HT1080 (cell line): ENCODE data around the gene ANAPC1. TPM values are rescaled to one million over a fixed set of nuclear protein-coding genes. Genes with fewer than 3 reads are reported as not detected.
"Not testable (repeated sequence)": the region's sequence is repeated elsewhere in the genome, so short reads cannot be mapped to it uniquely, and the experiment has no call there.

Source experiments
- DNase-seq: peaks from one replicate; pipeline ENCODE4 v3.0.0-alpha.2; 2015; ENCODE audit warnings: low read depth
- polyA plus RNA-seq, 2 experiments: library from polyadenylated mRNA; depleted of rRNA; stranded (reverse); fragments of >200 nt; gene quantifications; 2 replicates each; pipeline ENCODE4 v1.2.3, GENCODE V29; 2015
- total RNA-seq: library from RNA; depleted of rRNA; stranded (reverse); fragments of >200 nt; shearing (Covaris generic); gene quantifications from 2 replicates; pipeline ENCODE4 v1.2.3, GENCODE V29; 2014; rRNA removed

ANAPC1 gene
- 78.4 and 108 TPM in 2 replicates for total RNA-seq
- polyA plus RNA-seq (2015; cell fraction: cytosol; rRNA removed): 22.8 and 27.2 TPM in 2 replicates
- polyA plus RNA-seq (2015; cell fraction: nucleus; rRNA removed): 59.1 and 64.7 TPM in 2 replicates

DNA sequence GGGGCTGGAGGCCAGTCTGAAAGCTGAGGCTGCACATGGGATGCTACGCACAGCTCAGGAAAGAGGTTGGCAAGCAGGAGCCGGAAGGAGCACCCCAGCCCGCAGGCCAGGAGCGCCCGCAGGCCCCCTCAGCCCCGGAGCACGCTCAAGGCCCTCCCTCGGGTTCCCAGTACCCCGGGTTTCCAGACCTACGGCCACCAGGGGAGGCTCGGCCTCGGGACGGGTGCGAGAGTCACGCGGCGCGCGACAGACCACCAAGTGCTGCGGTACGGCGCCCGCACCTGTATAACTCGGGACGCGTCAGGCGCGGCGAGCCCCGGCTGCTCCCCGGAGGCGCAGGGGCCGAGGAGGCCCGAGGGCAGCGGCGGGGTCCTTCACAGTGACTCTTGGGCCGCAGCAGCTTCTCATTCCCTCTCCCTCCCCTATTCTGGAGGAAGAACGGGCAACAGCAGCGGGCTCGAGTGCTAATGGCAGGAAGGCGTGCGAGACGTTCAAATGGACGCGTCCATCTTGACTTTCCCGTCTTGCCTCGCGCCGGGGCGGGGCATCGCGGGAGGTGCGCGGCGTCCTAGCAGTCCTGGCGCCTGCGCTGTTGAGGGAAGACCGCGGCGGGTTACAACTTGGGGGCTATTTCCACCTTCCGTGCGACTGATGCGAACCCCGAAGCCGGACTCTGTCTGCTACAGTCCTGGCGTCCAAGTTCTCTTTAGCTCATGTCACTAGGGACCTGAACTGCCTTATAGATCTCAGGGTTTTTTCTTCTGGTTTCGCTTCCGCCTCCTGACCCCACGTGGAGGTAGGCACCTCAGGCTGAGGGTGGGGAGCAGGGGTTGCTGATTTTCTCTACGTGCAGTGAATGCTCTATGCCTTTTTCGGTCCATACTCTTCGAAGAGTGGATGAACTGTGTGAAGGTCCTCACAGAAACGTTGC, at the start of gene ANAPC1:
Gene ANAPC1 (minus strand): TSS at position 533 of the 931 bp plus-strand sequence. CDS start 3,368 bp downstream, outside the sequence.
- DNase-seq: peak; percentile 81

- DNase-seq: no peak
These were observed 48.9 kb upstream of the ANAPC1 start for GRCh38 chr2:111932841-111933291.

DNA sequence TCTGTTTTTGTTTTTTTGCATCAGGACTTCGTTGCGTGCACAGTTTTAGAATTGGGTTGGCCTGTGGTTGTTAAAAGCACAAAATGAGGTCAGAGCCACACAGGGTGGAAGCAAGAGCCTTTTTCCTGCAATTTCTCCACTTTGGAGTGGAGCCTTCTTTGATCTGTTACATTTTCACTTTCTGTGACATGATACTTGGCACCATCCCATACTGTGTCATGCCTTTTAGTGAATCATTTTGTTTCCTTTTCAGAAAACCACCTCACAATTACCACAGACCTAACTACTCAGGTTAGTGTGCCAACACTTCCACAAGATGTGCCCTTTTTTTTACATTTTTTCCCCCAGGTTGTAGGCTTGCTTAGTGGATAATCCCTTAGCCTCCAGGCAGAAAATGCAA, 46.9 kb upstream of the ANAPC1 start:
- peak; percentile 86 for DNase-seq

DNA sequence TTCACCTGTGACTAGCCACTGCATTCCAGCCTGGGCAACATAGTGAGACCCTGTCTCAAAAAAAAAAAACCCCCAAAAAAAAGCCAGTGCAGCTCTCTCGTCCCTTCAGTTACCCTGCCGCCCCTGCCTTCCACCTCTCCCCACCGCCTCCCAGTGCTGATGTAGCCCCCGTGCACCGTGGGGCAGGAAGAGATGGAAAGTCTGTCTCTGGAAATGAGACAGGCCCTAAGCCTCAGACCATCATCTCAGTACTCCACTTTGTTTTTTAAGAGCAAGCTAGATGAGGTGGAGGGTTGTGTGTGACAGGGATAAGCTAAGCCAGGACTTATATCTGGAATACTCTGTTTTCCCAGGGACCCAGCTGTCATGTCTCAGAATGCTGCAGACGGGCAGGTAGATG, 46.4 kb upstream of the ANAPC1 start:
- no peak for DNase-seq

DNA sequence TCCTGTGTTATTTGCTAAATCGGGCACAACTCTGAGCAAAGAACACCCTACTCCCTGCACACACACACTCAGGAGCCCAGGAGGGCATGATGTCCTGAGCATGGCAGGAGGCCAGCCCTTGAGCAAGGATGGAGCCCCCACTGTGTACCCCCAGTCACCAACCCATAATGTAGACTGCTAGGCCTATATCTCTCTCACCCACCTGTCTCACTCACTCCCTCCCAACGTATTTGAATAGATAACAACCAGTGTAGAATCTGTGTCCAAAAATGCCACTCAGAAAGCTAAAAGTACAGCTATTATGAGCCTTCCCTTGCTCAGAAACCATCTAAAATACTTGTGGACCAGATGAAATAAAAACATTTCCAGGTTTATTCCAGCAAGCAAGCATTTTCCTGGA, 43.7 kb upstream of the ANAPC1 start:
- no peak for DNase-seq

- no peak for DNase-seq
These were observed 40.7 kb upstream of the ANAPC1 start for GRCh38 chr2:111924617-111925107.

- no peak for DNase-seq
These were observed 39.3 kb upstream of the ANAPC1 start for GRCh38 chr2:111923276-111923804.

DNA sequence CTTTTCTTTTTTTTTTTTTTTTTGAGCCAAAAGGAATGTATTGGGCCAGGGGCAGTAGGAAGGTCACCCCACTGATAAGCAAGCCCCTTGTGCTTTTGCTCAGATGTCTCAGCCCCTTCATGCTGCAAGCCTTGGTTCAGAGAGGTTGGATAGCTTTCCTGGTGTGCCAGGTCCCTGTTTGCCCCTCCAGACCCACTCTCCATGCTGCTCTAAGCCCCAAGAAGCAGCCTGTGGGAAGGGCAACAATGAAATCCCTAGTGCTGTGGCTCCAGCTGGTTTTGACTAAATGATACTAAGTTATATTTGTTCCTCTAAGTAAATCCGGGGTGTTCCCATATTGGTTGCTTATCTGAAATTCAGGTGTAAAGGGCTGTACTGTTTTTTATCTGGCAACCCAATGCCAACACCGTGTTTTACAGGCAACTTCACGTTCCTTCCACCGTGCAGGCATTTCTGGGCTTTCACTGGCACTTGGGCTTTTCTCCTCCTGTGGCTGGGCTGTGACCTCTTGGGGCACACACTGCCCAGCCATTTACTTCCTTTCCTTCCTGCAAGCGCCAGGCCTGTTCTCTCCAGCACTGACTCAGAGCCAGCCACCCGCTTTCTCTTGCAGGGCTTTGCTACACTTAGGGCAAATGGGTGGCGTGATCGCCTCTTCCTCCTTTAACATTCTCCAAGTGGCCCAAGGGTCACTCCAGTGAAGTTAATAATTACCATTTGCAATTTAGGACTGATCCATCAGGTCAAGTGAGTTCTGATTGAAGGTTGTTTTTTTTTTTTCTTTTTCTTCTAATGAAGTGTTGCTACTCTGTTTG, 36.0 kb upstream of the ANAPC1 start:
- peak; percentile 34 for DNase-seq

DNA sequence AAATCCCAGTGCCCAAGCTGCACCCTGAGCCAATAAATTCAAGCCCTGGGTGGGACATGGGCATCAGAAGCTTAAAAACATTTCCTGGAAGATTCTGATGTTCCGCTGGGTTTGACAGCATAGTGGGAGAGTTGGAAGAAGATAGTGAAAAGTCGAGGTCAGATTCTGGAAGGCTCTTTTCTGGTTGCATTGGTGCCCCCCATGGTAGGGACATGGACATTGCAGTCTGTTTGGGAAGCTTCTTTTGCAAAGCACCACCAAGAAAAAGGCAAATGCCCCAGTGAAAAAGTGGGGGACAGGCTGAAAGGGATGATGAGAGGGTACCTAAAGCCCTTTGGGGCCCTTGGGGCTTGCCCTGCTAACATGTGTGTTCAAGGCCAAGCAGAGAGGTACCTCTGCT, 35.4 kb upstream of the ANAPC1 start:
- DNase-seq: no peak

GRCh38 chr2:111918383-111918806, 34.4 kb upstream of the ANAPC1 start:
- DNase-seq: no peak

- DNase-seq: no peak
These were observed 33.1 kb upstream of the ANAPC1 start for GRCh38 chr2:111917106-111917505.

GRCh38 chr2:111912547-111912946, 28.6 kb upstream of the ANAPC1 start:
- no peak for DNase-seq

DNA sequence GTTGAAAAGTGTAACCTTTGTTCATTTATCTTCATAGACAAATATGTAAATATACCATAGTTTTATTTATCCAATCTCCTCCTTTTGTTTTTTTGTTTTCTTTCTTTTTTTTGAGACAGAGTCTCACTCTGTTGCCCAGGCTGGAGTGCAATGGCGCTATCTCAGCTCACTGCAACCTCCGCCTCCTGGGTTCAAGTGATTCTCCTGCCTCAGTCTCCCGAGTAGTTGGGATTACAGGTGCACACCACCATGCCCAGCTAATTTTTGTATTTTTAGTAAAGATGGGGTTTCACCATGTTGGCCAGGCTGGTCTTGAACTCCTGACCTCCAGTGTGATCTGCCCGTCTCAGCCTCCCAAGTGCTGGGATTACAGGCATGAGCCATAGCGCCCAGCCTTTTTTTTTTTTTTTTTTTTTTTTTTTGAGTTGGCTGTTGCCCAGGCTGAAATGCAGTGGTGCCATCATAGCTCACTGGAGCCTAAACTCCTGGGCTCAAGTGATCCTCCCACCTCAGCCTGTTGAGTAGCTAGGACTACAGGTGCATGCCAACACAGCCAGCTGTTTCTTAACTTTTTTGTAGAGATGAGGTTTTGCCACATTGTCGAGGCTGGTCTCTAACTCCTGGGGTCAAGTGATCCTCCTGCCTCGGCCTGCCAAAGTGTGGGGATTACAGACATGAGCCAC, 27.4 kb upstream of the ANAPC1 start:
- not testable (repeated sequence) for DNase-seq

DNA sequence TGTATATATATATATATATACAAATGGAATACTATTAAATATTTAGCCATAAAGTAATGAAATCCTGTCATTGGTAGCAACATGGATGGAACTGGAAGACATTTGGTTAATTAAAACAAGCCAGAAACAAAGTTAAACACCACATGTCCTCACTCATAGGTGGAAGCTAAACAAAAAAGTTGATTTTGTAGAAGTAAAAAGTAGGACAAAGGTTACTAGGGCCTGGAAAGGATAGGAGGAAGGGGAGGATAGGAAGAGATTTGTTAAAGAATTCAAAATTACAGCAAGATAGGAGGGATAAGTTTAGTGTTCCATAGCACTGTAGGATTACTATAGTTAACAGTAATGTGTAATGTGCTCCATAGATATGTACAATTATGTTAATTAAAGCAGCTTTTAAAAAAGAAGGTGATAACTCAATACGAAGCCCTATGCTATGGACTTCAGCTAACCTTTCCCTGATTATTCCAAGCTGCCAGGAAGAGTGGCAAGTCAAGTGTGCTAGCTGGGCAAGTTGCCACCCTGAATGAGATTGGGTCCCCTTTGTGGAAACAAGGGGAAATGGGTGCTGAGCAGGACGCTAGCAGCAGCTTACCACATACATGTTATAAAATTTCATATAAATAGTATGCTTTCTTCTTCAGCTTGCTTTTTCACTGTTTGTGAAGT, 26.8 kb upstream of the ANAPC1 start:
- no peak for DNase-seq

GRCh38 chr2:111909997-111910396, 26.0 kb upstream of the ANAPC1 start:
- DNase-seq: not testable (repeated sequence)

- DNase-seq: no peak
These were observed 25.1 kb upstream of the ANAPC1 start for GRCh38 chr2:111909079-111909478.

- DNase-seq: no peak
These were observed 24.6 kb upstream of the ANAPC1 start for GRCh38 chr2:111908578-111908977.

GRCh38 chr2:111905990-111906735, 22.2 kb upstream of the ANAPC1 start:
- DNase-seq: no peak

DNA sequence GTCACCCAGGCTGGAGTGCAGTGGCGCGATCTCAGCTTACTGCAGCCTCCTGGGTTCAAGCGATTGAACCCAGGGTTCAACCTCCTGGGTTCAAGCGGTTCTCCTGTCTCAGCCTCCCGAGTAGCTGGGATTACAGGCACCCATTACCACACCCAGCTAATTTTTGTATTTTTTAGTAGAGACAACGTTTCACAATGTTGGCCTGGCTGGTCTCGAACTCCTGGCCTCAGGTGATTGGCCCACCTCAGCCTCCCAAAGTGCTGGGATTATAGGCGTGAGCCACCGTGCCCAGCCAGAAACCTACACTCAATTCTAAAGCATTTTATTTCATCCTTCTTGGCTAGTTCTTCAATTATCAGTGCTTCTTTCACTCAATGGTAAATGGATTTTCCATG, 21.5 kb upstream of the ANAPC1 start:
- DNase-seq: not testable (repeated sequence)
